BE2C (cell line): ENCODE measurements around the gene ABI3.

Source experiments
- DNase-seq: peaks from one replicate; pipeline ENCODE4 v3.0.0-alpha.2; 2020
- H3K27me3 ChIP-seq: fragments of 250-450 bp; sonication (Bioruptor Pico); 2 replicates; pipeline ENCODE4 v1.5.1; 2020; ENCODE audit warnings: mild to moderate bottlenecking
- H3K36me3 ChIP-seq: fragments of 250-450 bp; sonication (Bioruptor Pico); 2 replicates; pipeline ENCODE4 v1.5.1; 2020; ENCODE audit warnings: mild to moderate bottlenecking
- H3K4me1 ChIP-seq: fragments of 250-450 bp; sonication (Bioruptor Pico); 2 replicates; pipeline ENCODE4 v1.5.1; 2020
- H3K4me3 ChIP-seq: 2 replicates; pipeline ENCODE4 v1.5.1; 2011; ENCODE audit warnings: low read depth, low read length
- H3K9me3 ChIP-seq: fragments of 250-450 bp; sonication (Bioruptor Pico); 2 replicates; pipeline ENCODE4 v1.5.1; 2020
- TF ChIP-seq, protein P1 (sequence below): IDR thresholded peaks from 2 replicates; pipeline ENCODE4 v1.5.1; 2012; ENCODE audit warnings: mild to moderate bottlenecking, low read depth, low read length

The ABI3 gene

DNA sequence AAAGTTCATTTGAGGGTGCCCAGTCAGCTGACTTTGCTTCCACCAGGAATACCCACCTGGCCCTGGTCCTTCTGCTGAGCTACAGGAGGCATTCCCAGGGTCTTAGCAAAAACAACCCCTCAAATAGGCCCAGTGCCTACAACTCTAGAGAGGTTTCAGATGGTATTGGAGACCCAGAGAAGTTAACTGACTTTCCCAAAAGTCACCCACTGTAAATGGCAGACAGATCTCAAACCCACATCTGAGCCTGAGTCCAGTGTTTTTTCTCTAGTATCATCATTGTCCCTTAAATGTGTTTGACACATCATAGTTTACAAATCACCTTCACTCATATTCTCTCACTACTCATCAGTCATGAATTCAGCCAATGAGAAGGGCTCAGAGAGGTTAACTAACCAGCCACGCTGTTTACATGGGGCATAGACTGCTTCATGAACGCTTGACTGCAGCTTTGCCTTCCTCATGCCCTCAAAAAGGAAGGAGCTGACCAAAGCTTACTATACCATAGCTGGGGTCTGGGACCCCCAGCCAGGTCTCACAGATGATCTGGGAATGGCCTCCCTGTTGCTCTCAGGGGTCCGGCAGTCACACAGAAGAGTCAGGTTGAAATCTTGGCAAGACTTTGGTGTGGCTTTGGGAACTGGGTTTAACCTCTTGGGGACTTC, 16.4 kb downstream of the ABI3 start:
- peaks cover 74% of the 10 kb centered on the region for H3K27me3 ChIP-seq
- DNase-seq: no peak
- H3K4me1 ChIP-seq: no peaks in the 10 kb centered on the region
- H3K4me3 ChIP-seq: no peak overlapping the region
- TF ChIP-seq, protein P1, sequence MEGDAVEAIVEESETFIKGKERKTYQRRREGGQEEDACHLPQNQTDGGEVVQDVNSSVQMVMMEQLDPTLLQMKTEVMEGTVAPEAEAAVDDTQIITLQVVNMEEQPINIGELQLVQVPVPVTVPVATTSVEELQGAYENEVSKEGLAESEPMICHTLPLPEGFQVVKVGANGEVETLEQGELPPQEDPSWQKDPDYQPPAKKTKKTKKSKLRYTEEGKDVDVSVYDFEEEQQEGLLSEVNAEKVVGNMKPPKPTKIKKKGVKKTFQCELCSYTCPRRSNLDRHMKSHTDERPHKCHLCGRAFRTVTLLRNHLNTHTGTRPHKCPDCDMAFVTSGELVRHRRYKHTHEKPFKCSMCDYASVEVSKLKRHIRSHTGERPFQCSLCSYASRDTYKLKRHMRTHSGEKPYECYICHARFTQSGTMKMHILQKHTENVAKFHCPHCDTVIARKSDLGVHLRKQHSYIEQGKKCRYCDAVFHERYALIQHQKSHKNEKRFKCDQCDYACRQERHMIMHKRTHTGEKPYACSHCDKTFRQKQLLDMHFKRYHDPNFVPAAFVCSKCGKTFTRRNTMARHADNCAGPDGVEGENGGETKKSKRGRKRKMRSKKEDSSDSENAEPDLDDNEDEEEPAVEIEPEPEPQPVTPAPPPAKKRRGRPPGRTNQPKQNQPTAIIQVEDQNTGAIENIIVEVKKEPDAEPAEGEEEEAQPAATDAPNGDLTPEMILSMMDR: no peak
- no peaks in the 10 kb centered on the region for H3K9me3 ChIP-seq
- H3K36me3 ChIP-seq: no peaks in the 10 kb centered on the region

DNA sequence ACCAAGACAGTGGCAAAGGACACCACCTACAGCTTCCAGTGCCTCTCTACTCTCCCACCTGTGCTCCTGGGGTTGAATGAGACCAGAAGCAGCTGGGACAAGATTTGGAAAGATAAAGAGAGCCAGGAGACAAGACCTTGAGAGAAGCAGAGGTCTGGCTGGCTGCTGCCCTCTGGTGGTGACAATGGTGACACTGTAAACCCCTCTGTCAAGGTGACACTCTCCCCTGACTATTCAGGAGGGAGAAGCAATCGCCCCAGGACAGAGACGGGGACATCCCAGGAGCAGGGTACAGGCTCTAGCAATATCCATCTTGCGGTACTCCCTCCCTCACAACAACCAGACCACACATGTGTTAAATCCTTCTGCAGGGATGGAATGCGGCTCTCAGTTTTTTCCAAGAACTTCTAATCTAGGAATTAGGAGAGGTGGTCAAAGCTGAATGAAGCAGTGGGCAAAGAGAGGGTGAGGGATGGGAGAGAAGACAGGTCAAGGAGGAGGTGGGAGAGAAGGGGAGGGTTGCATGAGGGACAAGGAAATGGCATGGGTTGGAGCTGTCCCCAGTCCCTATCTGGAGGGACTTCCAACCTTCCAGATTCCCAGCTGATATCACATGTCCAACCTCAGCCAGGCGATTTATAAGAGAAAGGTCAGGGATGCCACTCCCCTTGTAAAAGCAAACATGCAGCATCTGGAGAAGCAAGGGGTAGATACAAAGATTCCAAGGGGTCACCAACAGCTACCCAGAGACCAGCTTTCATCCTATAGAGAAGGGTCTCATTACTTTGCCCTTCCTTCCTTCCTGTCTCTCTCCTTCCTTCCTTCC, 17.1 kb downstream of the ABI3 start:
- H3K4me1 ChIP-seq: no peaks in the 10 kb centered on the region
- H3K4me3 ChIP-seq: no peak overlapping the region
- TF ChIP-seq, protein P1: peak; percentile 97
- no peaks in the 10 kb centered on the region for H3K36me3 ChIP-seq
- peaks cover 66% of the 10 kb centered on the region for H3K27me3 ChIP-seq
- no peaks in the 10 kb centered on the region for H3K9me3 ChIP-seq
- DNase-seq: peak; percentile 78

DNA sequence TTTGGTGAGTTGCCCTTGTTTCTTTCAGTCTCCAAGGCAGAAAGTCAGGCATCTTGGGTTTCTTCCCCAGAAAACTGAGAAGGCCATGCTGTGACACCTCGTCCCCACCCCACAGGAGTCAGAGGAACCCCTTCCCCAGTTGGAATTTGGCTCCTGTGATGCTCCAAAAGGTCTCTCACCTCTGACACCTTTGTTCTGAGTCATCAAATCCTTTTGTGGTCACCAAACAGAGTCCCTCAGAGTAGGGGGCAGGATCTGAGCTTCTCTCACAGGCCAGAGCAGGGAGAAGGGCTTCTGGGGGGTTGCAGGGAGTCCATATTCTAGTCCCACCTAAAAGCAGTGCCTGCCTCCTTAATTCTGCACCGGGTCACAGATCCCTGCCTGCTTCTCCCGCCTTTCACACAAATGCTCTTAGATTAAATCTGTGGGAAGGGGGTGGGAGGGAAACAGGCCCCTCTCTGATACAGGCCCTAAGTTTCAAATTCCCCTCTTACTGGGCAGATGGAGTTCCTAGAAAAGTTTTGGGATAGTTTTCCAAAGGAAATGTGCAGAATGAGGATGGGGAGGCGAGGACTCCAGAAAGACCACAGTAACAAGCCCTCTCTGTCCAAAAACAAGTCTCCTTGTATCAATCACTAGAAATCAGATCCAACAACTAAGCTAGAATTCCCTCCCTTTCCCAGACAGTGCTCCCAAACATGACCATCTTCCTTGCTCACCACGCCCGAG, 18.7 kb downstream of the ABI3 start:
- Histone ChIP-seq H3K36me3 (no peaks in the 10 kb centered on the region), H3K27me3 (peaks cover 51% of the 10 kb centered on the region), H3K4me3 (no peak overlapping the region), H3K4me1 (no peaks in the 10 kb centered on the region), H3K9me3 (no peaks in the 10 kb centered on the region)
- TF ChIP-seq, protein P1: no peak
- no peak for DNase-seq

DNA sequence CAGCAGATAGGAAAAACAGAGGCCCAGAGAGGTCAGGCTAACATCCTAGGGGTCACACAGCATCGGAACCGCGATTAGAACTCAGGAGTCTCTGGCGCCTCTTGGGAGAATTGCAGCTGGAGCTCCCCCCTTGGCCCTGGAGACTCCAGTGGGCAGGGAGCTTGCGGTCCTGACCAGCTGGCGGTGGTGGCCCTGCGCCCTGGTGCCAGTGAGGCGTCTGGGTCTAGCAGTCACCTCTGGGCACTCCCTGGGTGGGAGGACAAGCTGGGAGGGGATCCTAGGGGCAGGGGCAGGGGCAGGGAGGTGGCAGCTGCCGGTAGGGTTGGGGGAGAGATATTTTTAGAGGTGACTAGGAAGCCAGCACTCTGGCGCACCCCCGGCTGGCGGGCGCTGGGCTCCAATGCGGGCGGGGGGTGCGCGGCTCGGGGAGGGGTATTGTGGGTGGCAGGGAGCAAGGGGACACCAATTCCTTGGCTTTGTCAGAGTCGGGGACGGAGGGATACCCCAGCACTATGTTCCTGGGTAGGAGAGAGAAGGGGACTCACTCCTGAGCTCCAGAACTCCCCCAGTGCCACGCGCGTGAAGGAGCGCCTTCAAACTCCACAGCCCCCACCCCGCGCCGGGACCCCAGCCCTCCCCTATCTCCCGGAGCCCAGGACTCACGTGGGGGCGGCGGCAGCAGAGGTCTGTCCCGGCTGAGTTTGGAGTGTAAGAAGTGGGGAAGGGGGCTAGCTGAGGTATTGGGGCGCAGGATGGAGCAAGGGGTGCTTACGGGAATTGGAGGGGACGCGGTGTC, 19.5 kb downstream of the ABI3 start:
- no peaks in the 10 kb centered on the region for H3K4me1 ChIP-seq
- peaks cover 43% of the 10 kb centered on the region for H3K27me3 ChIP-seq
- DNase-seq: no peak
- H3K36me3 ChIP-seq: no peaks in the 10 kb centered on the region
- no peaks in the 10 kb centered on the region for H3K9me3 ChIP-seq
- H3K4me3 ChIP-seq: peak overlapping the region; percentile 72
- TF ChIP-seq, protein P1: no peak

DNA sequence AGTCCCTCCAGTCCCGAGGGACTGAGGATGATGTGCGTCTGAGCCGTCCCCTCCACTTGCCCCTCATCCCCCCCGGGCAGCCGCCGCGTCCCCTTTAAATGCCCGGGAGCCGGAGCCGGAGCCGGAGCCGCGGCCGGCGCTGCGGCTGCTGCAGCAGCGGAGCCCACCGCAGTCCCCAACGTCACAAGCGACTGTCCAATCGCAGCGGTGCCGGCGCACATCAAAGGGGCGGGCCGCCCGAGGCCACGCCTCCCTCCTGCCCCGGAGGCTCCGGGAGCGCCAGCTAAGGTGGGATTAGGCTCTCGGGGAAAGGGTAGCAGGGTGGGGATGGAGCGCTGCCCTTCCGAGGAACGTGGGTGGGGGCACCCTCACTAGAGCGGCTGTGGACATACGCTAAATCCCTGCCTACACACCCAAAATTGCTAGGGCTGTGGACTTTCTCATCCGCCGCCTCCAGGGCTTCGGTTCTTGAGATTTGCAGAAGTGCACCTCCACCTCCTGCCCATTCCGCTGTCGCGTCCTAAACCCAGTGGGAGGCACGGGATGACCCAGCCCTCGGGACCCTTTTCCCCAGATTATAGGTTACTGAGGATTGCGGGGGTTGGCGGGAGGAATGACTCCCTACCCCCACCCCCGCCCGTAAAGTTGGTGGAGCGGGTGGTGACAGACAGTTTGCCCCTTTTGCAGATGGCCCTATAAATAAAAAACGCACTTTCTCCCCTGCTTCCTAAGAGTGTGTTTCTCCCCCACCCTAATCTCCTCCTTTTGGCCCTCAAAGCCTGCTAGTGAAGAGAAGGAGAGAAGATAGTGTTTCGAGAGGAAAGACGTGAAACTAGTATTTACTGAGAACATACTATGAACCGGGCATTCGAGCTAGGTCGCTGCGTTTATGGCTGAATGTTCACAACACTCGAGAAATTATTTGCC, 20.4 kb downstream of the ABI3 start, which contains the start of gene PHOSPHO1:
TSS of gene PHOSPHO1 (minus strand) at position 152 of the 927 bp plus-strand sequence. CDS start 4,096 bp downstream, outside the sequence.
- H3K36me3 ChIP-seq: no peaks in the 10 kb centered on the region
- H3K9me3 ChIP-seq: no peaks in the 10 kb centered on the region
- TF ChIP-seq, protein P1: no peak
- H3K4me1 ChIP-seq: no peaks in the 10 kb centered on the region
- DNase-seq: peak; percentile 93
- H3K27me3 ChIP-seq: peaks cover 34% of the 10 kb centered on the region
- H3K4me3 ChIP-seq: peak within 1 kb of the TSS; percentile 72
